ENCODE data around the gene SCRN2. TPM values are rescaled to one million over a fixed set of nuclear protein-coding genes. Genes with fewer than 3 reads are reported as not detected.

SCRN2 gene
- total RNA-seq, 3 donors from 2014 or later = 49.2 to 108 (median 54.9) TPM

- peaks cover 0 to 7% of the 10 kb centered on the region in 2 donors for H3K4me1 ChIP-seq
- no peaks in the 10 kb centered on the region for H3K9me3 ChIP-seq
- no peaks in the 10 kb centered on the region for H3K36me3 ChIP-seq
- intact Hi-C loops (cut with DNase I; ENCODE audit: low total_unique reads) = no loop called here
- TF ChIP-seq POLR2AphosphoS5 (IDR thresholded peaks at IDR 0.05) = no peak
- no peak for TF ChIP-seq POLR2A (IDR thresholded peaks at IDR 0.05)
- no peak for TF ChIP-seq CTCF (IDR thresholded peaks at IDR 0.05)
- DNase-seq (ENCODE audit: low spot score in 2 of 2) = no peak
- no peak overlapping the region for H3K27ac ChIP-seq
- H3K4me3 ChIP-seq = no peak overlapping the region
- no peaks in the 10 kb centered on the region for H3K27me3 ChIP-seq
Observed at GRCh38 chr17:47816111-47816735, 24.9 kb downstream of the SCRN2 start.

GRCh38 chr17:47815106-47815918, 25.8 kb downstream of the SCRN2 start:
- intact Hi-C loops (cut with DNase I; ENCODE audit: low total_unique reads) = no loop called here
- no peaks in the 10 kb centered on the region for H3K9me3 ChIP-seq
- H3K27me3 ChIP-seq = no peaks in the 10 kb centered on the region
- H3K36me3 ChIP-seq = no peaks in the 10 kb centered on the region
- no peak for DNase-seq (ENCODE audit: low spot score in 2 of 2)
- no peak overlapping the region for H3K27ac ChIP-seq
- no peak overlapping the region for H3K4me3 ChIP-seq
- TF ChIP-seq POLR2A (IDR thresholded peaks at IDR 0.05) = no peak
- TF ChIP-seq POLR2AphosphoS5 (IDR thresholded peaks at IDR 0.05) = no peak
- TF ChIP-seq CTCF (IDR thresholded peaks at IDR 0.05) = no peak
- no peaks in the 10 kb centered on the region for H3K4me1 ChIP-seq

GRCh38 chr17:47813512-47814031, 27.5 kb downstream of the SCRN2 start:
- H3K9me3 ChIP-seq = no peaks in the 10 kb centered on the region
- intact Hi-C loops (cut with DNase I; ENCODE audit: low total_unique reads) = no loop called here
- no peaks in the 10 kb centered on the region for H3K36me3 ChIP-seq
- no peaks in the 10 kb centered on the region for H3K4me1 ChIP-seq
- no peak overlapping the region for H3K4me3 ChIP-seq
- H3K27ac ChIP-seq = no peak overlapping the region
- H3K27me3 ChIP-seq = no peaks in the 10 kb centered on the region
- TF ChIP-seq POLR2AphosphoS5 (IDR thresholded peaks at IDR 0.05) (no peak), CTCF (IDR thresholded peaks at IDR 0.05) (no peak), POLR2A (IDR thresholded peaks at IDR 0.05) (no peak)
- no peak for DNase-seq (ENCODE audit: low spot score in 2 of 2)

GRCh38 chr17:47813077-47813476, 28.0 kb downstream of the SCRN2 start:
- Histone ChIP-seq H3K36me3 (no peaks in the 10 kb centered on the region), H3K27ac (no peak overlapping the region), H3K4me3 (no peak overlapping the region), H3K4me1 (no peaks in the 10 kb centered on the region), H3K27me3 (no peaks in the 10 kb centered on the region), H3K9me3 (no peaks in the 10 kb centered on the region)
- no peak for DNase-seq (ENCODE audit: low spot score in 2 of 2)
- intact Hi-C loops (cut with DNase I; ENCODE audit: low total_unique reads) = no loop called here
- TF ChIP-seq CTCF (IDR thresholded peaks at IDR 0.05) = no peak
- TF ChIP-seq POLR2AphosphoS5 (IDR thresholded peaks at IDR 0.05) = no peak
- TF ChIP-seq POLR2A (IDR thresholded peaks at IDR 0.05) = no peak

Measured in breast epithelium (tissue), 4 donors.